SK-N-DZ (cell line): ENCODE results near the gene RGMA. TPM values are rescaled to one million over a fixed set of nuclear protein-coding genes. Genes with fewer than 3 reads are reported as not detected.

Experiments
- DNase-seq: peaks from one replicate; pipeline ENCODE4 v3.0.0-alpha.2; 2015; ENCODE audit warnings: low spot score
- polyA plus RNA-seq, 2 experiments: library from polyadenylated mRNA; depleted of rRNA; stranded (reverse); fragments of >200 nt; gene quantifications; 2 replicates each; pipeline ENCODE4 v1.2.3, GENCODE V29; 2014

The RGMA gene
- 0.14 TPM in 1 of 2 replicates, not detected in the other for polyA plus RNA-seq (2014; cell fraction: cytosol; rRNA removed)
- polyA plus RNA-seq (2014; cell fraction: nucleus; rRNA removed) = 0.79 TPM in 1 of 2 replicates, not detected in the other

- no peak for DNase-seq
These were observed at the start of gene RGMA for GRCh38 chr15:93088981-93089726. RGMA (minus strand) TSS chr15:93089211; CDS start chr15:93088932, 279 bp downstream.

- no peak for DNase-seq
These were observed 47.6 kb upstream of the RGMA start for GRCh38 chr15:93136606-93137005.

- no peak for DNase-seq
These were observed 47.0 kb upstream of the RGMA start for GRCh38 chr15:93135997-93136397.

- no peak for DNase-seq
These were observed 46.4 kb upstream of the RGMA start for GRCh38 chr15:93135459-93135858.

GRCh38 chr15:93131485-93132095, 42.6 kb upstream of the RGMA start:
- DNase-seq = no peak

GRCh38 chr15:93129702-93130488, 40.9 kb upstream of the RGMA start:
- DNase-seq = no peak

- no peak for DNase-seq
These were observed 38.3 kb upstream of the RGMA start for GRCh38 chr15:93127286-93127685.

GRCh38 chr15:93126599-93126998, 37.6 kb upstream of the RGMA start:
- DNase-seq = no peak

- no peak for DNase-seq
These were observed 37.1 kb upstream of the RGMA start for GRCh38 chr15:93126148-93126547.

- DNase-seq = no peak
These were observed 35.1 kb upstream of the RGMA start for GRCh38 chr15:93124126-93124525.

GRCh38 chr15:93121973-93122910, 33.2 kb upstream of the RGMA start:
- DNase-seq = no peak

GRCh38 chr15:93121107-93121506, 32.1 kb upstream of the RGMA start:
- no peak for DNase-seq

- DNase-seq = no peak
These were observed 29.9 kb upstream of the RGMA start for GRCh38 chr15:93118904-93119303.

GRCh38 chr15:93111451-93111850, 22.4 kb upstream of the RGMA start:
- no peak for DNase-seq

- no peak for DNase-seq
These were observed 21.6 kb upstream of the RGMA start for GRCh38 chr15:93110502-93111040.

- no peak for DNase-seq
These were observed 20.5 kb upstream of the RGMA start for GRCh38 chr15:93109336-93110102.

GRCh38 chr15:93107646-93108045, 18.6 kb upstream of the RGMA start:
- no peak for DNase-seq

GRCh38 chr15:93105485-93105884, 16.5 kb upstream of the RGMA start:
- no peak for DNase-seq

- DNase-seq = no peak
These were observed 14.8 kb upstream of the RGMA start for GRCh38 chr15:93103823-93104222.

GRCh38 chr15:93102211-93102610, 13.2 kb upstream of the RGMA start:
- DNase-seq = no peak
